Endothelial cell of umbilical vein (primary cell): Measurements from ENCODE around the gene TRPM8. TPM values are rescaled to one million over a fixed set of nuclear protein-coding genes. Genes with fewer than 3 reads are reported as not detected.

Experiments
- BruUV-seq: library from RNA; stranded (reverse); fragments of 400-500 nt; replicated peaks from 2 replicates; lab custom pipeline; 2021; lab: Mats Ljungman, UMichigan
- CTCF ChIA-PET: fragments of 300-600, 350-600 bp; sonication (Branson Sonifier 250); formaldehyde crosslinking; loops from one replicate; lab custom pipeline; 2021; ENCODE audit warnings: antibody characterized with exemption, inconsistent platforms; lab: Charles Lee
- POLR2A ChIA-PET: fragments of 300-600, 350-600 bp; sonication (Branson Sonifier 250); formaldehyde crosslinking; loops from one replicate; lab custom pipeline; 2021; ENCODE audit warnings: antibody characterized with exemption, inconsistent platforms; lab: Charles Lee
- DNase-seq: peaks from one replicate; pipeline ENCODE4 v3.0.0-alpha.2; 2011; ENCODE audit warnings: low read depth, low spot score
- FAIRE-seq: peaks from 2 replicates; lab custom pipeline; 2011; peaks lifted over from hg19 to GRCh38; lab: Jason Lieb, UNC
- H2AFZ ChIP-seq: 2 replicates; pipeline ENCODE4 v1.6.0; 2012; ENCODE audit warnings: low read depth, low read length, control low read depth, inconsistent platforms
- H3K27ac ChIP-seq: 2 replicates; pipeline ENCODE4 v1.5.1; 2011; ENCODE audit warnings: low read depth, mild to moderate bottlenecking, control low read depth, low read length, moderate library complexity; ENCODE audit not compliant: insufficient read depth
- H3K27me3 ChIP-seq, 2 experiments: 2 replicates each; pipeline versions ENCODE4 v1.6.0 to v1.6.1; 2011; ENCODE audit warnings: low read length in 2 of 2, mixed read lengths in 1 of 2; ENCODE audit not compliant: control insufficient read depth in 2 of 2, insufficient read depth in 2 of 2
- H3K36me3 ChIP-seq, 2 experiments: 2 replicates in 1 of 2; 3 replicates in 1 of 2; pipeline ENCODE4 v1.5.1; 2011; ENCODE audit warnings: low read length in 2 of 2, mild to moderate bottlenecking in 1 of 2, moderate library complexity in 1 of 2; ENCODE audit not compliant: control insufficient read depth in 2 of 2, insufficient read depth in 2 of 2; ENCODE audit errors: extremely low read depth in 1 of 2
- H3K4me1 ChIP-seq: 3 replicates; pipeline ENCODE4 v1.5.1; 2011; ENCODE audit warnings: mild to moderate bottlenecking, low read length; ENCODE audit not compliant: control insufficient read depth, insufficient read depth; ENCODE audit errors: extremely low read depth
- H3K4me2 ChIP-seq: 2 replicates; pipeline ENCODE4 v1.6.1; 2011; ENCODE audit warnings: low read length, control low read depth, mixed read lengths; ENCODE audit not compliant: insufficient read depth
- H3K4me3 ChIP-seq, 3 experiments: fragments of 200-600 bp in 1 of 3; sonication (generic), shearing (Covaris generic) in 1 of 3; replicated peaks in 1 of 3; 2 replicates each; pipeline ENCODE4 v1.5.1; 2011 to 2016; ENCODE audit warnings: control low read depth in 3 of 3, low read length in 3 of 3, mild to moderate bottlenecking in 2 of 3, inconsistent platforms in 1 of 3, low read depth in 1 of 3, moderate library complexity in 1 of 3; ENCODE audit not compliant: insufficient read depth in 1 of 3
- H3K79me2 ChIP-seq: 2 replicates; pipeline ENCODE4 v1.6.0; 2012; ENCODE audit warnings: low read length, inconsistent platforms; ENCODE audit not compliant: control insufficient read depth, insufficient read depth
- H3K9ac ChIP-seq: replicated peaks from 2 replicates; pipeline ENCODE3; 2011; ENCODE audit warnings: low read length, control low read depth; ENCODE audit not compliant: insufficient read depth; ENCODE audit errors: extremely low read depth
- H3K9me1 ChIP-seq: replicated peaks from 3 replicates; pipeline ENCODE4 v1.6.0; 2011; ENCODE audit warnings: mild to moderate bottlenecking, low read length; ENCODE audit not compliant: control insufficient read depth, insufficient read depth; ENCODE audit errors: extremely low read depth
- H3K9me3 ChIP-seq: replicated peaks from 2 replicates; pipeline ENCODE4 v1.5.1; 2012; ENCODE audit warnings: low read length, inconsistent platforms; ENCODE audit not compliant: control insufficient read depth, insufficient read depth
- H4K20me1 ChIP-seq: replicated peaks from 2 replicates; pipeline ENCODE3; 2011; ENCODE audit warnings: mild to moderate bottlenecking, low read length; ENCODE audit not compliant: control insufficient read depth, insufficient read depth; ENCODE audit errors: extremely low read depth
- EZH2 ChIP-seq: IDR thresholded peaks from 2 replicates; pipeline ENCODE4 v1.6.1; 2012; ENCODE audit warnings: borderline replicate concordance, low read depth, mild to moderate bottlenecking, moderate library complexity, low read length, inconsistent platforms; ENCODE audit not compliant: severe bottlenecking
- FOS ChIP-seq: IDR thresholded peaks from 2 replicates; pipeline ENCODE4 v1.6.1; 2011; ENCODE audit warnings: mild to moderate bottlenecking, low read length, moderate library complexity, borderline replicate concordance; ENCODE audit not compliant: insufficient read depth
- GATA2 ChIP-seq: IDR thresholded peaks from 2 replicates; pipeline ENCODE4 v1.7.0; 2011; ENCODE audit warnings: low read depth, mild to moderate bottlenecking, moderate library complexity, mixed read lengths, low read length; ENCODE audit not compliant: insufficient read length, insufficient read depth
- JUN ChIP-seq: IDR thresholded peaks from 2 replicates; pipeline ENCODE4 v1.6.1; 2011; ENCODE audit warnings: borderline replicate concordance, low read depth; ENCODE audit not compliant: insufficient read length, insufficient read depth
- MYC ChIP-seq: IDR thresholded peaks from one replicate; pipeline ENCODE4 v1.6.1; 2011; ENCODE audit warnings: mild to moderate bottlenecking, low read depth, low read length
- POLR2A ChIP-seq: IDR thresholded peaks from 2 replicates; pipeline ENCODE4 v1.6.1; 2012; ENCODE audit warnings: low read depth, mild to moderate bottlenecking, control low read depth, low read length
- POLR2AphosphoS5 ChIP-seq: IDR thresholded peaks from 2 replicates; pipeline ENCODE4 v1.6.1; 2012; ENCODE audit warnings: low read depth, mild to moderate bottlenecking, control low read depth, low read length, moderate library complexity; ENCODE audit not compliant: insufficient read depth
- dilution Hi-C: fragments of 300-500 bp; cut with MboI; formaldehyde crosslinking; loops from one replicate; pipeline ENCODE4 v1.15.0; 2019; ENCODE audit warnings: low sequenced_read_pairs; ENCODE audit not compliant: extremely low pct_ligation_motif_present
- intact Hi-C: fragments of 100-400 bp; cut with micrococcal nuclease; formaldehyde crosslinking; loops from one replicate; pipeline ENCODE4 v1.10.0; 2022
- polyA plus RNA-seq, 4 experiments: library from polyadenylated mRNA; depleted of rRNA in 3 of 4; stranded (reverse) in 3 of 4; unstranded in 1 of 4; fragments of >200 nt; gene quantifications; 2 replicates each; pipeline versions ENCODE4 v1.2.1 to v1.2.3, GENCODE V29; 2011 to 2012; ENCODE audit warnings: missing spikeins in 1 of 4
- total RNA-seq: library from RNA; stranded (reverse); gene quantifications from 2 replicates; pipeline ENCODE4 v1.2.3, GENCODE V29; 2021
- TF ChIP-seq, protein P1 (sequence below): IDR thresholded peaks from 2 replicates; pipeline ENCODE4 v1.6.1; 2011; ENCODE audit not compliant: insufficient read depth, insufficient read length
- TF ChIP-seq, protein P2 (sequence below), 2 donors: IDR thresholded peaks; 1 replicate in 1 of 2; 2 replicates in 1 of 2; pipeline ENCODE4 v1.5.1; 2011; ENCODE audit warnings: low read length in 2 of 2, mild to moderate bottlenecking in 2 of 2, moderate library complexity in 2 of 2, control low read depth in 1 of 2, inconsistent platforms in 1 of 2, low read depth in 1 of 2; ENCODE audit not compliant: insufficient read depth in 1 of 2; ENCODE audit errors: extremely low read depth in 1 of 2

Gene TRPM8
- total and polyA plus RNA-seq, 2 donors (not counting 3 experiments of a cell fraction or from before 2014, with no cell fraction given), result not detected

DNA sequence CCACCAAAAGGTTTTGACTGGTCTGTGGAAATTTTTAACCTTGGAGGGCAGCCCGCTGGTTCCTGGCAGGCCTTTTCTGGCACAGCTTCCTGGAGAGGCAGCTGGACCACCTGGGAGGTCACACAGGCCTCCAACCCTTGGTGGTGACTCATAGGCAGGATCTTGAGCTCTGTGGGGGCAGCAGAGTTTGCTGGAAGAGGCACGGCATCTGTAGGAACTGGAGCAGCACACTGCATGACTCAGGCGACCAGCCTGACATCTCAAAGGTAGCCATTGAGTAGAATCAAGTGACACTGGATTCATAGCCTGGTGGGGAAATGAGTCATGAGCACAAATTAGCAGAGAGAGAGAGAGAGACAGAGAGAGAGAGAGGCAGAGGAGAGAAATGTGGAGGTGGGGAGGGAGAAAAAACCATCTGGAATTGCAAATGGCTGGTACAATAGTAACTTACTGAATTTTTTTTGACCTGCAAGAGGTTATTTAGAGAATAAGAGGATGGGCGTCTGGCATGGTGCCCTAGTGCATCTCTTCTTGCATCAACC is 57.4 kb downstream of the TRPM8 start:
- dilution Hi-C loops, result no loop called here
- CTCF ChIA-PET, result interaction anchor here (0.6 to 5.6 kb wide), 11 partner anchors 20 to 1133 kb away, joined by 3 to 74 read pairs (median 3); partner anchors contain the start of gene ARL4C
- Histone ChIP-seq H3K27ac (peak overlapping the region; percentile 25), H3K9me3 (no peaks in the 10 kb centered on the region), H4K20me1 (no peaks in the 10 kb centered on the region), H3K4me1 (peaks cover 13% of the 10 kb centered on the region), H3K27me3 (peaks cover 0 to 2% of the 10 kb centered on the region in 2 experiments), H3K9me1 (no peaks in the 10 kb centered on the region), H3K4me3 (no peak overlapping the region), H2AFZ (no peak overlapping the region), H3K9ac (no peak overlapping the region), H3K79me2 (no peaks in the 10 kb centered on the region), H3K4me2 (peak overlapping the region; percentile 12), H3K36me3 (no peaks in the 10 kb centered on the region)
- intact Hi-C loops, result loop anchor here (1.0 to 10.0 kb wide), 6 partner anchors 58 to 1143 kb away; partner anchors contain the start of gene SH3BP4
- BruUV-seq, result no TSS peak
- POLR2A ChIA-PET, result no interaction called here
- TF ChIP-seq MYC (no peak), POLR2AphosphoS5 (peak; percentile 86), JUN (peak; percentile 86), POLR2A (peak; percentile 21), FOS (peak; percentile 96)
- TF ChIP-seq, protein P1, sequence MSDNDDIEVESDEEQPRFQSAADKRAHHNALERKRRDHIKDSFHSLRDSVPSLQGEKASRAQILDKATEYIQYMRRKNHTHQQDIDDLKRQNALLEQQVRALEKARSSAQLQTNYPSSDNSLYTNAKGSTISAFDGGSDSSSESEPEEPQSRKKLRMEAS, result no peak
- FAIRE-seq, result peak; percentile 99
- DNase-seq, result peak; percentile 86

DNA sequence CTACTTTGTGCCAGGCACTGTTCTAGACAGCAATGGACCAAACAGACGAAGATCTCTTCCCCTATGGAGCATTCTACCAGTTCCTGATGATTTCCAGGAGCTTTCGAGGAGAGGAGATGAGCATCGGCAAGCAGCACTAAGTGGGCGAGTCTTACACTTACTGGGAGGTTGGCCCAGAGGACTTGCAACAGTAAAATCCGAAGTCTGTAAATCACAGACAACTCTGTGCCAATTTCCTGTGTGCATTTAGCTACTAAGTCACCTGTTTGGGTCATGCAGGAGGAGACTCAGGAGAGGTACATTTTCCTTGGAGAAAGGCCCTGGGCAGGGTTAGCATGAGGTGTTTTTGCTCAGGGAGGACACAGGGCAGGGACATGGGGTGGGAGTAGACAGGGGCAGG is 58.9 kb downstream of the TRPM8 start:
- TF ChIP-seq, protein P1, result no peak
- TF ChIP-seq MYC (no peak), POLR2AphosphoS5 (no peak), JUN (no peak), POLR2A (no peak), GATA2 (no peak), EZH2 (no peak), FOS (no peak)
- TF ChIP-seq, protein P2, sequence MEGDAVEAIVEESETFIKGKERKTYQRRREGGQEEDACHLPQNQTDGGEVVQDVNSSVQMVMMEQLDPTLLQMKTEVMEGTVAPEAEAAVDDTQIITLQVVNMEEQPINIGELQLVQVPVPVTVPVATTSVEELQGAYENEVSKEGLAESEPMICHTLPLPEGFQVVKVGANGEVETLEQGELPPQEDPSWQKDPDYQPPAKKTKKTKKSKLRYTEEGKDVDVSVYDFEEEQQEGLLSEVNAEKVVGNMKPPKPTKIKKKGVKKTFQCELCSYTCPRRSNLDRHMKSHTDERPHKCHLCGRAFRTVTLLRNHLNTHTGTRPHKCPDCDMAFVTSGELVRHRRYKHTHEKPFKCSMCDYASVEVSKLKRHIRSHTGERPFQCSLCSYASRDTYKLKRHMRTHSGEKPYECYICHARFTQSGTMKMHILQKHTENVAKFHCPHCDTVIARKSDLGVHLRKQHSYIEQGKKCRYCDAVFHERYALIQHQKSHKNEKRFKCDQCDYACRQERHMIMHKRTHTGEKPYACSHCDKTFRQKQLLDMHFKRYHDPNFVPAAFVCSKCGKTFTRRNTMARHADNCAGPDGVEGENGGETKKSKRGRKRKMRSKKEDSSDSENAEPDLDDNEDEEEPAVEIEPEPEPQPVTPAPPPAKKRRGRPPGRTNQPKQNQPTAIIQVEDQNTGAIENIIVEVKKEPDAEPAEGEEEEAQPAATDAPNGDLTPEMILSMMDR (IDR thresholded peaks at IDR 0.05; ENCODE audit: extremely low read depth in 1 of 2, insufficient read depth in 1 of 2, low read depth in 1 of 2, low read length in 2 of 2), result no peak
- Histone ChIP-seq H4K20me1 (no peaks in the 10 kb centered on the region), H3K79me2 (no peaks in the 10 kb centered on the region), H3K27ac (no peak overlapping the region), H3K36me3 (no peaks in the 10 kb centered on the region), H3K27me3 (peaks cover 0 to 2% of the 10 kb centered on the region in 2 experiments), H3K4me2 (no peak overlapping the region), H3K9ac (no peak overlapping the region), H2AFZ (no peak overlapping the region), H3K4me1 (peaks cover 13% of the 10 kb centered on the region), H3K4me3 (no peak overlapping the region), H3K9me1 (no peaks in the 10 kb centered on the region), H3K9me3 (no peaks in the 10 kb centered on the region)
- intact Hi-C loops, result loop anchor here (1.0 to 10.0 kb wide), 4 partner anchors 159 to 979 kb away; partner anchors contain the start of gene SH3BP4
- CTCF ChIA-PET, result interaction anchor here (0.8 to 5.6 kb wide), 5 partner anchors 13 to 569 kb away, joined by 3 to 74 read pairs (median 4); no protein-coding TSS in a partner anchor
- no peak for FAIRE-seq
- BruUV-seq, result no TSS peak
- dilution Hi-C loops, result no loop called here
- no peak for DNase-seq
- POLR2A ChIA-PET, result no interaction called here
